HG03460 (cell line): ENCODE results near the gene WDR33.
"Not testable (repeated sequence)": the region's sequence is repeated elsewhere in the genome, so short reads cannot be mapped to it uniquely, and the experiment has no call there.

Experiments used
- ATAC-seq: cut with Tn5 transposase; IDR thresholded peaks from one replicate; pipeline ENCODE4 v1.9.1; 2021; ENCODE audit not compliant: unreplicated experiment

Gene WDR33

DNA sequence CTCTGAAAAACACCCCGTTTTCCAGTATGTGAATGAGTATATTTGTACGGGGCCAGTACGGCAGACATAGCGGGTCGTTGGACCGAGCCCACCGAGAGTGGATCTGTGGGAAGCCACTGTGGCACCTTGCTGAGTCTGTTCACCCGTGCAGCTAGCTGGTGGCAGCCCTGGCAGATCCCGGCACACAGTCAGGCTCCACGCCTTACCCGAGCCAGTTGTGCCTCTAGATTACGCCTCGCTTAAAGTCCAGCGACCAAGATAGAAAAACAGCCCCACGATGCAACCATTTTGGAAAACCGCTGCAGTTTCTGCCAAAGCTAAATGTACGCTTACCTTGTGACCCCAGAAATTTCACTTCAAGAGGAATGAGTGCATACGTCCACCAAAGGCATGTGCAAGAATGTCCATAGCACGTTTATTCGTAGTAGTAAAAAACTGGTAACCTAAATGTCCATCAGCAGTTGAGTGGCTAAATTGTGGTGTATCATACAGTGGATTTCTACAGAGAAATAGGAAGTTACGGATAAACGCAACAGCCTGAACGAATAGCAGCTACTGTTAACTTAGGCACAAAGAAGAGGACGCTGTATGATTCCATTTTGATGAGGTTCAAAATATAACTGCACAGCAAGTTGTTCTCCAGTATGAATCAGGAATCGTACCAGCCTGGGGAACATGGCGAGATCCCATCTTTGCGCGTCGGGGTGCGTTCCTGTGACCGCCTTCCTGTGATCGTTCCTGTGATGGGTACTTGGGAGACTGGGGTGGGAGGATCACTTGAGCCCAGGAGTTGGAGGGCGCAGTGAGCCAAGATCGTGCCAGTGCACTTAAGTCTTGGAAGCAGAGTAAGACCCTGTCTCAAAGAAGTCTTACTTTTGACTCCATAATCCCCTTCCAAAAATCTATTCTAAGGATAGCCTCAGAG, 688 bp upstream of the WDR33 start:
- ATAC-seq, result peak; percentile 36

DNA sequence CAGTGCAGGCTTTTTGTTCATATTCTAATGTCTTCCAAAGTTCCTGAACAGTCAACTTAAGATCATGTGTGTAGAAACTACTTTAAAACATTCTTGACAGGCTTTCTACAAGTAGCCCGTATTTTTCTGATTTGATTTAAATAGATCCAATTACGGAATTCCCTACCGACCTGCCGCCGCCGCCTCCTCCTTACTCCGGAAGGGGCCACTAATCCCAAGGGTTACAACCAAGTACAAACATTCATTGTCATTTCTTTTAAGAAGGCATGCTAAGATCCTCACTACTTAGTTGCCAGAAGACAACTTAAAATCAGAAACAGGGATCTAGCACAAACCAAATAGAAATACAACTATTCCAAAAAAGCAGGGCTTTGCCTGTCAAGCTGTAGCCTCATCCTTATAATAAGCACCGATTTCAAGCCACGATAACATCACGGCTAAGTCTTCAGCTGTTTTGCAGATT, 784 bp downstream of the WDR33 start:
- ATAC-seq, result no peak

DNA sequence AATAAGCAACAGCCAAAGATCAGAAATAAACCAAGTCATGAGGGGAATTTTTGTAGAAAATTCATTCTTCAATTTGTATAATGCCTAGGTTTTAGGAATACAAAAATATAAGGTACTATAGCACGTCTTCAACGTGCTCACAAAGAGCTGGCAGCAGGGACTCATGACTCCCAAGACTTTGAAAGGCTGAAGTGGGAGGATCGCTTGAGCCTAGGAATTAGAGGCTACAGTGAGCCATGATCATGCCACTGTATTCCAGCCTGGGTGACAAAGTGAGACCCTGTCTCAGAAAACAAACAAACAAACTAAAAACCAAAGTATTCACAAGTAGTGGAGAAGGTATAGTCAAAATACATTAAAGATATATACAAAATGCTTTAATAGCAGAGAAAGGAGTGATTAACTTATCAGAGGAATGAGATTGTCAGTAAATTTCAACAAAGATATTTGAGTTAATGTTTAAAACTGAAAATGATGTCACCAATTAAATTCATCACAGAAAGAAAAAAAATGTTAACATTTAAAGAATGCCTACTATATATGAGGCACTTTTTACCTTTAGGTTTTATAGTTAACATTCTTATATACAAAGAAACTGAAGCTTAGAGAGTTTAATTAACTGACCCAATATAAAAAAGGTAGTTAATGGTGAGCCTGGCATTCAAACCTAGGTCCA, 3.2 kb downstream of the WDR33 start:
- ATAC-seq, result no peak

DNA sequence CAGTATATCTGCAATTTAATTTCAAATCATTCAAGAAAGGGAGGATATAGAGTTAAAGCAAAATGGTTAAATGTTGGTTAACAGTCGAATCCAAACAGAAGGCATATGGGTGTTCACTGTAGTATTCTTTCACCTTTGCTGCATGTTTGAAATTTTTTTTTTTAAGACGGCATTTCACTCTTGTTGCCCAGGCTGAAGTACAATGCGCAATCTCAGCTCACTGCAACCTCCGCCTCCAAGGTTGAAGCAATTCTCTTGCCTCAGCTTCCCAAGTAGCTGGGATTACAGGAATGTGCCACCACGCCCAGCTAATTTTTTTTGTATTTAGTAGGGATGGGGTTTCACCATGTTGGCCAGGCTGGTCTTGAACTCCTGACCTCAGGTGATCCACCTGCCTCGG, 4.1 kb downstream of the WDR33 start:
- ATAC-seq, result not testable (repeated sequence)

DNA sequence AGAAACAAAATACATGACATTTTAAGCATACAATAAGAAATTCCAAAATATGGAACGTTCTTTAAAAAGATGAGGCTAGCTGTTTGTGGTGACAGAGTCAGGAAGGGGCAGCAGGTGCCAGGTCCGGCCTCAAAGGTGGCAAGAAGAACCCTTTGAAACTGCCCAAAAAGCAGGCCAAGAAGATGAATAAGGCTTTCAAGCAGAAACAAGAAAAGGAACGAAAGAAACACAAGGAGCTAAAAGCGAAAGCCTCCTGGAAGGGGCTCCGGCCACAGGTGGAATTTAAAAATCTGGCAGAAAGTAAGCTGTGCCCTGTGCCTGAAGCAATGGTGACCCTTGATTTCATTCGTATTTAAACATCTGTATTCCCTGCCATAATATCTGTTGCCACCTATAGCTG, 5.5 kb downstream of the WDR33 start:
- no peak for ATAC-seq

DNA sequence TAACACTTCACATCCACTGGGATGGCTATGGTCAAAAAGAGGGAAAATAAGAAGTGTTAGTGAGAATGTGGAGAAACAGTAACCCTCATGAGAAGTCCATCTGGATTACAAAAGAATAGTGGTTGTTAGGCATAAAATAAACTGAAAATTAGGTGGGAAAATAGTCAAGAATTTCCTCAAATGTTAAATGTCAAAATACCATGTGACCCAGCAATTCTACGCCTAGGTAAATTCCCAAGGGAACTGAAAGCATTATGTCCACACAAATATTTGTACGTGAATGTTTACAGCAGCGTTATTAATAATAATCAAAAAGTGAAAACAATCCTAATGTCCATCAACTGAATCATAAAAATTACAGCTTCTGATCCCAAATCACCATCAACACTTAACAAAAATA, 11.0 kb downstream of the WDR33 start:
- no peak for ATAC-seq

DNA sequence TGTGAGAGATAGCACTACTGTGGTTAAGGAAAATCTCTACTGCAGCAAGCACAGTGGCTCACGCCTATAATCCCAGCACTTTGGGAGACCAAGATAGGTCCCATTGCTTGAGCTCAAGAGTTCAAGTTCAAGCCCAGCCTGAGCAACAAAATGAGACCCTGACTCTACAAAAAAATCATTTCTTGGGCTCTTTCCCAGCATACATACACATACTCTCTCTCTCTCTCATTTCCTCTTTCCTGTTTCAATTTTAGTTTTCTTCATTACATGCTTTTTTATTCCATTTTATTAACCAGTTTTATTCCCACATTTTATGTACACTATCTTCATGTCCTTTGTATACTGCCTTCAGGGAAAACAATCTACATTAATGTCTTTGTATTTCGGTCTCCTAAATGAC, 14.6 kb downstream of the WDR33 start:
- ATAC-seq, result no peak

DNA sequence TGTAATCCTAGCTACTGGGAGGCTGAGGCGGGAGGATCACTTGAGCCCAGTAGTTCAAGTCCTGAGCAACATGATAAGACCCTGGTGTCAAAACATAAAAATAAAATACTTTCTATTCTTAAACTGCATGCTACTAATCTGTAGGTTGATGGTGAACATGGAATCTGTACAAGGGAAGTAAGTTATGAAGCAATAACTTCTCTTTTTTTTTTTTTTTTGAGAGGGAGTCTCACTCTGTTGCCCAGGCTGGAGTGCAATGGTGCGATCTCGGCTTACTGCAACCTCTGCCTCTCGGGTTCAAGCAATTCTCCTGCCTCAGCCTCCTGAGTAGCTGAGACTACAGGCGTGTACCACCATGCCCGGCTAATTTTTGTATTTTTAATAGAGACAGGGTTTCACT, 16.1 kb downstream of the WDR33 start:
- not testable (repeated sequence) for ATAC-seq

DNA sequence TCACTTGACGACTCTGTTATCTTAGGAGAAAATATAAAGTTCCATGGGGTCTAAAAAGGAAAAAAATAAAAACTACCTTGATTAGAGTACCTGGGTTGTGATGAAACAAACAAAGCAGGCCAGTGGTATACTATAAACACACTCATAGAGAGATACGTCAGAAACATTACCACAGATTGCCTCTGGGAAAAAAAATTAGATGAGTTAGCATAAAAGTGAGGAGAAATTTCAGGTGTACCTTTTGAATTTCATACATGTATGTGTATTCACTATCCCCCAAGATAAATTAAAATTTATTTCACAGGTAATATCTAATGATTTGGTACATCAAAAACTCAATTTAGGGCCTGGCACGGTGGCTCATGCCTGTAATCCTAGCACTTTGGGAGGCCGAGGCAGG, 18.2 kb downstream of the WDR33 start:
- no peak for ATAC-seq

DNA sequence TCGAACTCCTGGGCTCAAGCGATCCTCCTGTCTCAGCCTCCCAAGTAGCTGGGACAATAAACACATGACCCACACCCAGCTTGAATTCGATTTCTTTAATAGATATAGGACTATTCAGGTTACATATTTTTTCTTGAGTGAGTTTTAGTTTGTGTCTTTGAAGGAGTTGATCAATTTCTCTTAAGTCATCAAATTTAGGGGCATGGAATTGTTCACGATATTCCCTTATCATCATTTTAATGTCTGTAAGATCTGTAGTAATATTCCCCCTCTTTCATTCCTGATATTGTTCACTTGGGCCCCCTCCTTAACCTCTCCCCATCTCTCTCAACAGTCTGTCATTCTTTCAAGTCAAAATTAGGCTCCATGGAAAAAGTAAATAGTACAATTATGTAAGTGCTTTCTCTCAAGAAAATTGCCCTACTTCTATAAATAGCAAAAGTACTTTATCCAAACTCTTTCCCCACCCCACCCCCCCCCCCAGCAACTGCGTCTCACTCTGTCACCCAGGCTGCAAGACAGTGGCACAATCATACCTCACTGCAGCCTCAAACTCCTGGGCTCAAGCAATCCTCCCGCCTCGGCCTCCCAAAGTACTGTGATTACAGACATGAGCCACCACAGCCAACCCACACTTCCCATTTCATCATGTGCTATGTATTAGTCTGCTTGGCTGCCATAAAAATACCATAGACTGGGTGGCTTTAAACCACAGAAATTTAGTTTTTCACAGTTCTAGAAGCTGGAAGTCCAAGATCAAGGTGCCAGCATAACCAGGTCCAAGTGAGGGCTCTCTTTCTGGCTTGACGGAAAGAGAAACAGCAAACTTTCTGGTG, 20.1 kb downstream of the WDR33 start:
- no peak for ATAC-seq

DNA sequence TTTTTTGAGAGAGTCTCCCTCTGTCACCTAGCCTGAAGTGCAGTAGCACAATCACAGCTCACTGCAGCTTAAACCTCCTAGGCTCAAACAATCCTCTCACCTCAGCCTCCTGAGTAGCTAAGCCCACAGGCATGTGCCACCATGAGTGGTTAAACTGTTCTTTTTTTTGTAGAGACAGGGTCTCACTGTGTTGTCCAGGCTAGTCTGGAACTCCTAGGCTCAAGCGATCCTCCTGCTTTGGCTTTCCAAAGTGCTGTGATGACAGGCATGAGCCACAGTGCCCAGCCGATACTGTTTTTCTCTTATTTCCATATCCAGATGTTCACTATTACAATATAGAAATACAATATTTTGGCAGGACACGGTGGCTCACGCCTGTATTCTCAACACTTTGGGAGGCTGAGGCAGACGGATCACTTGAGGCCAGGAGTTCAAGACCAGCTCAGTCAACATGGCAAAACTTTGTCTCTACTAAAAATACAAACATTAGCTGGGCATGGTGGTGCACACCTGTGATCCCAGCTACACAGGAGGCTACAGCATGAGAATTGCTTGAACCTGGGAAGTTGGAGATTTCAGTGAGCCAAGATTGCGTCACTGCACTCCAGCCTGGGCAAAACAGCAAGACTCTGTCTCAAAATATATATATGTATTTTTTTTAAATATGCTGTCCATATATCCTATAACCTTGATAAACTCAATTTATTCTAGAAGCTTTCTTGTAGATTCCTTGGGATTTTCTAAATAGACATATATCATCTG, 24.7 kb downstream of the WDR33 start:
- no peak for ATAC-seq

DNA sequence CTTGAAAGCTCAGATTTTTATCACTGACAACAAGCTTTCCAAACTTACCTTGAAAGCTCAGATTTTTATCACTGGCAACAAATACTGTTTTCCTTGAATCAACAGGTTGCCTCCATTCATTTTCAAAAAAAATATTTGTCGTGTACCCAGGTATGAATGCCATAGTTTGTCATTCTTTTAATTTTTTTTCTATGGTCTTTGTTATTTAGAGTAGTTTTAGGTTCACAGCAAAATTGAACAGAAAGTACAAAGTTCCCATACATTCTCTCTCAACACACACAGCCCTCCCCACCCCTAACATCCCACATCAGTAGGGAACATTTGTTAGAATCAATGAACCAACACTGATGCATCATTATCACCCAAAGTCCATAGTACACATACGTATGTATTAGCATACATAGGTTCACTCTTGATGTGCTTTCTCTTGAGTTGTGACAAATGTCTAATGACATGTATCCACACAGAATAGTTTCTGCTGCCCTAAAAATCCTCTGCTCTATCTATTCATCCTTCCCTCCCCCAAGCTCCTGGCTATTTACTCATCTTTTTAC, 25.9 kb downstream of the WDR33 start:
- ATAC-seq, result no peak

DNA sequence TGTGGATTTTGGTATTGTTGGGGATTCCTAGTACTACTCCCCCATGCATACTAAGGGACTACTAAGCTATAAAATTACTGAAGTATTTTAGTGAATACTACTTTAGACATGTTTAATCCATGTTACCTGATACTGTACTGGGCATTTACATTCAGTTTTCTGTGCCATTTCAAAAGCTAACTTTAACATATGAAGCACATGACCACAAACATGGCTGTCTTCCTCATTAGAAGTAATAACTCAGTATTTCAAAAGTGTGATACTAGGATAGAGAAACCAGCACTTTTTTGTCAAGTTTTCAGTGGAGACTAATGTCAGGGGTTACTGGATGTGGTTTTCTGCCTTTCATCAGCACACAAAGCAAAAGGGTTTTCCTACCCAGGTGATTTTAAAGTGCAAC, 27.9 kb downstream of the WDR33 start:
- ATAC-seq, result no peak

DNA sequence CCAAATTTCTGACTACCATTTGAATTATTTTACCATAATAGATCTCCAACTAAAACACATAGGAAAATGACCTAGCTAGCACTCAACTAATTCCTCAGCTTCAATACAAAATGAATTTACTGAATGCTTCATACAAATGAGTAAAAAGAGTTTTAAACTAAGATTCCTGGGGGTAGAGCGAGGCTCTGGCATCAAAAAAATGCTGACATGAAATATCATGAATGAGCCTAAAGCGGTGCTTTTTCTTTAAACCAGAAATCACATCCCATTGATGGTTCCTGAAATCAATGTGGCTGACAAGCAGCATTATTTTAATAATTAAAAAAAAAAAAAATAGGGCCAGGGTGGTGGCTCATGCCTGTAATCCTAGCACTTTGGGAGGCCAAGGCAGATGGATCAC, 32.1 kb downstream of the WDR33 start:
- no peak for ATAC-seq

DNA sequence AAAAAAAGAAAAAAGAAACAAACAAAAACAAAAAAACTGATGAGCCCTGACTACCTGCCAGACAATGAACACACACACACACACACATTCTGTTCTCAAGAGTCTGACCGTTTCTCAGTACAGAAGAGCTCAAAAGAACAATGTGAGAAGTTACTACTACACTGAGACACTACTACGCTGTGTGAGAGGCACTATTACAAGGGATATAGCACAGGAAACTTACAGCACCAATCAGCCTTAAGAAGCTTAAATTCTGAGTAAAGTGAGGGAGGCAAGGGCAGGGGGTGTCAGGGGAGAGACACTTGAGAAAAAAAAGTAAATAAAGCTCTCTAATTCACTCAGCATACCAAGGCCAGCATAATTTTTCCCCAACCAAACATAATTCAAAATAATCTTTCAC, 32.5 kb downstream of the WDR33 start:
- no peak for ATAC-seq

DNA sequence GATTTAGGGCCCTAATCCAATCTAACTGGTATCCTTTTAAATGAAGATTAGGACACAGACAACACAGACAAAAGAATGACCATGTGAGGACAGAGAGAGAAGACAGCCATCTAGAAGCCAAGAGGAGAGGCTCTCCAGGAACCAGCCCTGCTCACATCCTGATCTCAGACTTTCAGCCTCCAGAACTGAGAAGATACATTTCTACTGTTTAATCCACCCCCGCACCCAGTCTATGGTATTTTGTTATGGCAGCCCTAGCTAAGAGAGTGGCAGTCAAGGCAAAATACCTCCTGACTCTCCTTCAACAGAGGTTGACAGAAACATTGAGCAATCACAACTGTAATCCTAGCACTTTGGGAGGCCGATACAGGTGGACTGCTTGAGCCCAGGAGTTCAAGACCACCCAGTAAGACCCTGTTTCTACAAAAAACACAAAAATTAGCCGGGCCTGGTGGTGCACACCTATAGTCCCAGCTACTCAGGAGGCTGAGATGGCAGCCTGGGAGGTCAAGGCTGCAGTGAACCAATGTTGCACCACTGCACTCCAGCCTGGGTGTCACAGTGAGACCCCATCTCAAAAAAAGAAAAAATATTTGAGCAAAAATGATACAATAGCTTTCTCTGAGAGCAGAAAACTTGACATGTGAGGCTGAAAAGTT, 34.7 kb downstream of the WDR33 start:
- no peak for ATAC-seq

DNA sequence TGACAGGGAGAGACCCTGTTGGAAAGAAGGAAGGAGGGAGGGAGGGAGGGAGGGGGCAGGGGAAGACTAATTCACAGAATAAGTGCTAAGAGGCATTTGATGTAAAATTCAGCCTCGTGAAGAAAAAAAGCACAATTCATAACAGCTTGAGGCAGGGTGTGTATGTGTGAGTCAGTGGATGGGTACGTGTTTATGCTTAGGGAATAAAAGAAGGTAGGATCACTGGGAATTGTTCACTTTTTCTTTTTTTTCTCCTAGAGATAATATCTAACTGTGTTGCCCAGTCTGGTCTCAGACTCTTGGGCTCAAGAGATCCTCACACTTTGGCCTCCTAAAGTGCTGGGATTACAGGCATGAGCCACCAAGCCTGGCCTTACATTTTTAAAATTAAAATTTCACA, 39.2 kb downstream of the WDR33 start:
- ATAC-seq, result no peak

DNA sequence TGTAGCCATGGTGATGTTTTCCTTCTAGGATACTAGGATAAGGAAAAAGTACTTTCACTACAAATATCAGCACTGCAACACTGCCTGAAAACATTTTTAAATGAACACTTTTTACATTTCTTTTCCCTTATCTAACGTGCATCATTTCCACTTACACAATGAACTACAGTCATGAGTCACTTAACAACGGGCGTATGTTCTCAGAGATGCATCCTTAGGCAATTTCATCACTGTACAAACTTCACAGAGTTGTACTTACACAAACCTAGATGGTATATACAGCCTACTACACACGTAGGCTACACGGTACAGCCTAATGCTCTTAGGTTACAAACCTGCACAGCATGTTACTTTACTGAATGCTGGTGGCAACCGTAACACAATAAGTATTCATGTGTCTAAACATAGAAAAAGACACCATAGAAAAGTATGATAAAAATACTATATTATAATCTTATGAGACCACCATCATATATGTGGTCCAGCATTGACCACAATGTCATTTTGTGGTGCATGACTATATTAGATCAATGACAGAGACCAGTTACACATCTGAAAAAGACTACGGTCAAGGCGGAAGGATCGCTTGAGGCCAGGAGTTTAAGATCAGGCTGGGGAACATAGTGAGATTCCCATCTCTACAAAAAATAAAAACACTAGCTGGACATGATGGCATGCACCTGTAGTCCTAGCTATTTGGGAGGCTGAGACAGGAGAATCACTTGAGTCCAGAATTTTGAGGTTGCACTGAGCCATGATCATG, 39.8 kb downstream of the WDR33 start:
- no peak for ATAC-seq

DNA sequence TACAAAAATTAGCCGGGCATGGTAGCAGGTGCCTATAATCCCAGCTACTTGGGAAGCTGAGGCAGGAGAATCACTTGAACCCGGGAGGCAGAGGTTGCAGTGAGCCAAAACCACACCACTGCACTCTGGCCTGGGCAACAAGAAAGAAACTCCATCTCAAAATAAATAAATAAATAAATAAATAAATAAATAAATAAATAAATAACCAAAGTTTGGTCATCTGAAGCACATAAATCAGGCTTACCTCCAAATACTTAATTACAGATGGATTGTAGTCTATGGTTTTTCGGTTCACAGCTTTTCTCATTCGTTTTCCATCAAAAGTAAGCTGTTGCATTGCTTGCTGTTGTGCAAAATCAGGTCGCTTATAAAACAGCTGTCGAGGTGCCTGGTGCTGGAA, 40.4 kb downstream of the WDR33 start:
- not testable (repeated sequence) for ATAC-seq
